Activated CD4-positive, alpha-beta T cell treated with anti-CD3 and anti-CD28 coated beads for 24 hours (primary cell): ENCODE data around the gene ASL.
"Not testable (repeated sequence)": the region's sequence is repeated elsewhere in the genome, so short reads cannot be mapped to it uniquely, and the experiment has no call there.

Source experiments
- DNase-seq, 2 donors: peaks; one replicate each; pipeline ENCODE4 v3.0.0-alpha.2; 2020; ENCODE audit warnings: low read depth in 2 of 2

ASL gene

DNA sequence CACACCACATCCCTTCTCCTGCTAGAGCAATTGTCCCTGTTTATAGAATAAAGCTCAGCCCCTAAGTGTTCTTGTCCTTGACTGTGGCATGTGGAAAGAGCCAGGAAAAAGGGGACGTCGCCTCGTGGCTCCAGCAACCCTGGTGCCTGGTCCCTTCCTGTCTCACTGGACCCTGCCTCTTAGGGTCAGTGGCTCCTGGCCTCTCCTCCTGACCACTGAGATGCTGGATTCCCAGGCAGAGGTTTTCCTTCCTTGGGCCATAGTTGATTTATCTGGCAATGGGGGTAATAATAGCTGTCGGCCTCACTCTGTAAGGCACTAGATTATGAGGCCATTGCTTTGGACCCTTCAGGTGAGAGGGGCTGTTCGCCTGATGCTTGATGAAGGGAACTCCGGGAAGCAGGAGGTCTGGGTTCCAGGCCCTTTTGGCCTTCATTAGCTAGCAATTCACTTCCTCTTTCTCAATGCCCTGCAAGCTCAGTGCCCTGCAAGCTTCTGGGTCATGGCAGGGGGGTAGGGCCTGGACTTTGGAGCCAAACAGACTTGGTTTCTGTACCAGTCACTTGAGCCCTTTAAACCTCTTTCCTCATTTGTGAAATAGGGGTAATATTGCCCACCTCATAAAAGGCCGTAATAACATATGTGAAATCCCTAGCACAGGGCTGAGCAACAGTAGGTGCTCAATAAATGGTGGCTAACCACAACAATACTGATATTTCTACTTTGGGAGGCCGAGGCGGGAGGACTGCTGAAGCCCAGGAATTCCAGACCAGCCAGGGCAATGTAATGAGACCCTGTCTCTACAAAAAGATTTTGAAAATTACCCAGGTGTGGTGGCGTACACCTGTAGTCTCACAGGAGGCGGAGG lies 1.1 kb downstream of the ASL start:
- no peak for DNase-seq

DNA sequence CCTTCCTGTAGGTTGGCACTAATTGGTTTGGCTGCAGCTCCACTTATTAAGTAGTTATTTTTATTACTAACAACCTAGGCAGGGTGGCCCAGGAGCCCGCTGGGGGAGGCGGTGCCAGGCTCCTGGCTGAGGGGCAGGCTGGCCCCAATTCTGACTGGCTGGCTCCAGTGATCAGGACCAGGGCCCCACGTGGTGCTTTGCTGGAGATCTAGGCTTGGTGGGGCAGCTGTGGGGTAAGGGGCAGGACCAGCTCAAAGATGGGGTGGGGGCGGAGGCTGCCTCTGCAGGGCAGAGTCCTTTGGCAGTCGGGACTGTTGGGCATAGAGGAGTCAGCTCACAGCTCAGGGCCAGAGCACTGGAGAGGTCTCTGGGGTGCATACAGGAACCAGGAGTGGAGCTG lies 2.4 kb downstream of the ASL start:
- no peak for DNase-seq

DNA sequence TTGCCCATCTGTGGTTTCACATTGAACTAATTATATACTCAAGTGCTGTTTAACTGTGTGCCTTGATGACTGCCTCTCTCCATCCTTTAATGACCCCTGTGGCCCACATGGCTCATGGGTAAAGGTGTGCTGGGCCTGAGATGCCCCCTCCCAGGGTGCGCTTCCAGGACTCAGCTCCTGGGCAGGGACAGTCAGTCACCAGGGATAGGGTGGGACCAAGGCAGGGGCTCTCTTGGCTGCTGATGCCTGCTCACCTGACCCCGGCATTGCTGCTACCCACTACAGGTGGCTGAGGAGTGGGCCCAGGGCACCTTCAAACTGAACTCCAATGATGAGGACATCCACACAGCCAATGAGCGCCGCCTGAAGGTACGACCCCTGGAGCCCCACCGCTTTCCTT lies 6.5 kb downstream of the ASL start:
- no peak for DNase-seq

DNA sequence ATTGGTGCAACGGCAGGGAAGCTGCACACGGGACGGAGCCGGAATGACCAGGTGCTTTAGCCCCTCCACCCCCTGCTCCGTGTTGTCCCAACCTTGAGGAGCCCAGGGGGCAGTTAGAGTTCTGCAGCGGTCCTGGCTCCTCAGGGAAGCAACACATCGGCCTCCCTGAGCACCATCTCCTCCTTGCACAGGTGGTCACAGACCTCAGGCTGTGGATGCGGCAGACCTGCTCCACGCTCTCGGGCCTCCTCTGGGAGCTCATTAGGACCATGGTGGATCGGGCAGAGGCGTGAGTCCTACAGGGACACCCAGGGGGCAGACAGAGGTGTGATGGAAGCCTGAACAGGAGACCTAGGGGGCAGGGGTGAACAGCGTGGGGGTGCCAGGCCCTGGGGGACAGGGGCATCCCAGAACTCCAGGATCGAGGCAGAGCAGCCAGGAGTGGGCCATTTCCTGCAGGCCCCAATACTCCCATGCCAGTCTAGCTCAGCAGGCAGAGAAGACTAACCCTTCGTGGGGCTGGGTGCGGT lies 7.3 kb downstream of the ASL start:
- no peak for DNase-seq

DNA sequence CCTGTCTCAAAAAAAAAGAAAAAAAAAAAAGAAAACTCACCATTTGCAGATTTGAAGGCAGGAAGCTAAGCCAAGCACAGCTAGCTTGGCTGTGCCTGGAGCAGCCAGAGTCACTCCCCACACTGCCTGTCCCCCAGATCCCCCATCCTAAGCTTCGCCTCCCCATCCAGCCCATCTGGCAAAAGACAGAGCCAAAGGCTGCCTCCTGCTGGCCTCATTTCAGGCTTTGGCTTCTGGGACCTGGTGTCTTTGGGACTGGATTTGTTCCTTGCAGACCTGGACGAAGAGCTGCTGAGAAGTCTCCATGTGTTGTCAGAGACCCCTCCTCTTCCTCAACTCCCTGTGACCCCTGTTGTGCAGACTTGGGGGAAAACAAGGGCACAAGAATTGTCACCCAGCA lies 8.1 kb downstream of the ASL start:
- no peak for DNase-seq

DNA sequence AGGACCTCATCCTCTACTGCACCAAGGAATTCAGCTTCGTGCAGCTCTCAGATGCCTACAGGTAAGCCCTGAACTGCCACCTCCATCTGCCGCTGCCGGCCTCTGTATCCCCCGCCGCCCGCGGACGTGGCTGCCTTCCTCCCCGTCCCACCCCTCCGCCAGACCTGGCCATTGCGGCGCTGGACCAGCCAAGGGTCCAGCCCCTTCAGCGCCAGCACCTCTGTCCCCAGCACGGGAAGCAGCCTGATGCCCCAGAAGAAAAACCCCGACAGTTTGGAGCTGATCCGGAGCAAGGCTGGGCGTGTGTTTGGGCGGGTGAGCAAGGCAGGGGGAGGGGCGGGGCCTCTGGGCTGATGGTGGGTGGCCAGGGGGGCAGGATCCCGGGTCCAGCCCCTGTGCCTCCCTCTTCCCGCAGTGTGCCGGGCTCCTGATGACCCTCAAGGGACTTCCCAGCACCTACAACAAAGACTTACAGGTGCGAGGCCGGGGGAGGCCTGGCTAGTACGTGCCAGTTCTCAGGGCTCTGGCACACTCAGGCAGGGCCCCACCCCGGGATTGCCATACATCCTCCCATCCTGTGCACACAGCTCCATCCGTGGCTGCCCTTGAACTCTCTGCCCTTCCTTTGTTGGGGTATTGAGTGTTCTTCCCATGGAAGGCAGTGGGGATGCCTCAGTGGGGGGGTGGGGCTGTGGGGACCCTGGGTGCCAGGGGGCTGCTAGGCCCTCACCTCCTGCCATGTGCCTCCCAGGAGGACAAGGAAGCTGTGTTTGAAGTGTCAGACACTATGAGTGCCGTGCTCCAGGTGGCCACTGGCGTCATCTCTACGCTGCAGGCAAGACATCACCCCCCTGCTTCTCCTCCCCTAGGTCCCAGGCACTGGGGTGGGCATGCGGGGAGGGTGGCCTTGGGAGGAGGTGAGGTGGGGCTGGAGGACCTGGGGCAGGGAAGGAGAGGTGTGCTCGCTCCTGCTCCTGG lies 13.5 kb downstream of the ASL start:
- no peak for DNase-seq

DNA sequence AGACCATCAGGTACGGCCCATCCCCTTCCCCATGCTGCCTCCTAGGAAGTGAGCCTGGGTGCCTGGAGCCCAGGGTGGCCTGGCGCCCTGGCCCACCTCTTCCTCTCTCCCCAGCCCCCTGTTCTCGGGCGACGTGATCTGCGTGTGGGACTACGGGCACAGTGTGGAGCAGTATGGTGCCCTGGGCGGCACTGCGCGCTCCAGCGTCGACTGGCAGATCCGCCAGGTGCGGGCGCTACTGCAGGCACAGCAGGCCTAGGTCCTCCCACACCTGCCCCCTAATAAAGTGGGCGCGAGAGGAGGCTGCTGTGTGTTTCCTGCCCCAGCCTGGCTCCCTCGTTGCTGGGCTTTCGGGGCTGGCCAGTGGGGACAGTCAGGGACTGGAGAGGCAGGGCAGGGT lies 17.0 kb downstream of the ASL start:
- DNase-seq, result no peak

DNA sequence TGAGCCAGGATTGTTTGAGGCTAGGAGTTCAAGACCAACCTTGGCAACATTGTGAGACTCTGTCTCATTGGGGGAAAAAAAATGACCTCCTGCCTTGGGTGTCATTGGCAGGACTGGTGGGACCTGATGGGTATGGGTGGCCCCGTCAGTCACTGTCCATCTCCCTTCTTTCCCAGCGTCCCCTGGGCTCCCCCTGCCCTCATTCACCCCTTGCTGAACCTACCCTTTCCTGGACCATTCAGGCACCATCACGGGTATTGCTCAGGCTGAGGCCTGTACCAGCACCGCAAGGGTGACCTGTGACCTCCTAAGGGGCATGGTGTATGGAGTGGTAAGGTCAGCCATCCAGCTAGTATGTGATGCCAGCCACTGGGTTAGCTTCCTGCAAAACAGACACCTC lies 19.4 kb downstream of the ASL start:
- no peak for DNase-seq

DNA sequence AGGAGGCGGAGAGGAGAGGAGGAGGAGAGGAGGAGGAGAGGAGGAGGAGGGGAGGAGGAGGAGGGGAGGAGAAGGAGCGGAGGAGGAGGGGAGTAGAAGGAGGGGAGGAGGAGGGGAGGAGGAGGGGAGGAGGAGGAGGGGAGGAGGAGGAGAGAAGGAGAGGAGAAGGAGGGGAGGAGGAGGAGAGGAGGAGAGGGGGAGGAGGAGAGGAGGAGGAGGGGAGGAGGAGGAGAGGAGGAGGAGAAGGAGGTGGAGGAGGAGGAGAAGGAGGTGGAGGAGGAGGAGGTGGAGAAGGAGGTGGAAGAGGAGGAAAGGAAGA lies 23.6 kb downstream of the ASL start:
- no peak for DNase-seq

DNA sequence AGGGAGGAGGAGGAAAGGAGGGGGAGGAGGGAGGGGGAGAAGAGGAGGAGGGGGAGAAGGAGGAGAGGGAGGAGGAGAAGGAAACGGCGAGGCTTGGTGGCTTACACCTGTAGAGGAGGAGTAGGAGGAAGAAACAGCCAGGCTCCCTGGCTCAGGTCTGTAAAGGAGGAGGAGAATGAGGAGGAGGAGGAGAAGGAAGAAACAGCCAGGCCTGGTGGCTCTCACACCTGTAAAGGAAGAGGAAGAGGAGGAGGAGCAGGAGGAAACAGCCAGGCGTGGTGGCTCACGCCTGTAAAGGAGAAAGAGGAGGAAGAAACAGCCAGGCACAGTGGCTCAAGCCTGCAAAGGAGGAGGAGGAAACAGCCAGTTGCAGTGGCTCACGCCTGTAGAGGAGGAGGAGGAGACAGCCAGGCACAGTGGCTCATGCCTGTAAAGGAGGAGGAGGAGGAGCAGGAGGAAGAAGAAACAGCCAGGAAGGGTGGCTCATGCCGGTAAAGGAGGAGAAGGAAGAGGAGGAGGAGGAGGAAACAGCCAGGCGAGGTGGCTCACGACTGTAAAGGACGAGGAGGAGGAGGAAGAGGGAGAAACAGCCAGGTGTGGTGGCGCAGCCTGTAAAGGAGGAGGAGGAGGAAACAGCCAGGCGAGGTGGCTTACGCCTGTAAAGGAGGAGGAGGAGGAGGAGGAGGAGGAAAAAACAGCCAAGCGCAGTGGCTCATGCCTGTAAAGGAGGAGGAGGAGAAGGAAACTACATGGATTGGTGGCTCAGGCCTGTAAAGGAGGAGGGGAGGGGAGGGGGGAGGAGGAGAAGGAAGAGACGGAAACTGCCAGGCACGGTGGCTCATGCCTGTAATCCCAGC lies 24.2 kb downstream of the ASL start:
- peak in 1 of 2 donors; percentile 4 for DNase-seq

DNA sequence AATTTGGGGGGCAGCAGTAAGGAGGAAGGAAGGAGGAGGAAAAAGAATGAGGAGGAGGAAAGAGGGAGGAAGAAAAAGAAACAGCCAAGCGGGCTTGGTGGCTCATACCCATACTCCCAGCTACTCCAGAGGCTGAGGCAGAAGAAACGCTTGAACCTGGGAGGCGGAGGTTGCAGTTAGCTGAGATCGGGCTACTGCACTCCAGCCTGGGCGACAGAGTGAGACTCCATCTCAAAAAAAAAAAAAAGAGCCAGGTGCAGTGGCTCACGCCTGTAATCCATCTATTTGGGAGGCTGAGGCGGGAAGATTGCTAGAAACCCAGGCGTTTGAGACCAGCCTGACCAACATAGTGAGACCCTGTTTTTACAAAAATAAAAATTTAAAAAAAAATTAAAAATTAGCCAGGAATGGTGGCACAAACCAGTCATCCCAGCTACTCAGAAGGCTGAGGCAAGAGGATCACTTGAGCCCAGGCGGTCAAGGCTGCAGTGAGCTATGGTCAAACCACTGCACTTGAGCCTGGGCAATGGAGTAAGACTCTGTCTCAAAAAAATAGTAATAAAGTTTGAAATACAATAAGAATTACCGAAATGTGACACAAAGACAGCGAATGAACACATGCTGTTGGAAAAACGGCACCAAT lies 24.9 kb downstream of the ASL start:
- no peak for DNase-seq

DNA sequence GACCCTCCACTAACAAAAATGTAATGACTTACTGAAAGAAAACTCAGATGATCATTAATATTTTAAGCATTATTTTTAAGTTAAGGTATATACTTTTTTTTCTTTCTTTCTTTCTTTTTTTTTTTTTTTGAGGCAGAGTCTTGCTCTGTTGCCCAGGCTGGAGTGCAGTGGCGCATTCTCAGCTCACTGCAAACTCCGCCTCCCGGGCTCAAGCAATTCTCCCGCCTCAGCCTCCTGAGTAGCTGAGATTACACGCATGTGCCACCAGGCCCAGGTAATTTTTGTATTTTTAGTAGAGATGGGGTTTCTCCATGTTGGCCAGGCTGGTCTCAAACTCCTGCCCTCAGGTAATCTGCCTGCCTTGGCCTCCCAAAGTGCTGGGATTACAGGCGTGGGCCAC lies 26.5 kb downstream of the ASL start:
- DNase-seq, result not testable (repeated sequence)

DNA sequence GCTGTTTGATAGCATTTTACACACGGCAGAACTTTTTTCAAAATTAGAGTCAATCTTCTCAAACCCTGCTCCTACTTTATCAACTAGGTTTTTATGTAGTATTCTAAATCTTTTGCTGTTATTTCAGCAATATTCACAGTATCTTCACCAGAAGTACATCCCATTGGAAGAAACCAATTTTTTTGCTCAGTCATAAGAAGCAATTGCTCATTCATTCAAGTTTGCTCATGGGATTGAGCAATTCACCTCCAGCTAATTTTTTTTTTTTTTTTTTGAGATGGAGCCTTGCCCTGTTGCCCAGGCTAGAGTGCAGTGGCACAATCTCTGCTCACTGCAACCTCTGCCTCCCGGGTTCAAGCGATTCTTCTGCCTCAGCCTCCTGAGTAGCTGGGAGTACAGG lies 28.4 kb downstream of the ASL start:
- DNase-seq, result not testable (repeated sequence)

DNA sequence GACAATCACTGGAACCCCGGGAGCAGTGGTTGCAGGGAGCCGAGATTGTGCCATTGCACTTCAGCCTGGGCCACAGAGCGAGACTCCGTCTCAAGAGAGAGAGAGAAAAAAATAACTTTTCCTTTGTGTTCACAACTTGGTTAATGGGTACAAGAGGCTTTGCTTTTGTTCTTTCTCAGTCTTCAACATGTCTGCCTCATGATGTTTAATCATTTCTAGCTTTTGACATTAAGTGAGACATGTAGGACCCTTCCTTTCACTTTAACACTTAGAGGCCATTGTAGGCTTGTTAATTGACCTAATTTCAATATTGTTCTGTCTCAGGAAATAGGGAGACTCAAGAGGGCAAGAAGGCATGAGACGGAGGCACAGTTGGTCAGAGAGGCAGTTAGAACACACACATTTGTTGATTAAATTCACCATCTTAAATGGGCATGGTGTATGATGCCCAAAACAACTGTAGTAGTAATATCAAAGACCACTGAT lies 29.7 kb downstream of the ASL start:
- no peak for DNase-seq

DNA sequence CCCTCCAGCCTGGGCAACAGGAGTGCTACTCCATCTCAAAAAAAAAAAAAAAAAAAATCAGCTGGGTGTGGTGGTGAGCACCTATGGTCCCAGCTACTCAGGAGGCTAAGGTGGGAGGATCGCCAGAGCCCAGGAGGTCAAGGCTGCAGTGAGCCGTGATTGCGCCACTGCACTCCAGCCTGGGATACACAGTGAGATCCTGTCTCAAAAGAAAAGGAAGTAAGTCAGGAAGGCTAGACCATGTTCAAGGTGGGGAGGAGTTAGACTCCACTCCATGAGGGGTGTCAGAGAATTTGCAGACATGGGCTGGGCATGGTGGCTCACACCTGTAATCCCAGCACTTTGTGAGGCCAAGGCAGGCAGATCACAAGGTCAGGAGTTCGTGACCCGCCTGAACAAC lies 32.8 kb downstream of the ASL start:
- DNase-seq, result not testable (repeated sequence)

DNA sequence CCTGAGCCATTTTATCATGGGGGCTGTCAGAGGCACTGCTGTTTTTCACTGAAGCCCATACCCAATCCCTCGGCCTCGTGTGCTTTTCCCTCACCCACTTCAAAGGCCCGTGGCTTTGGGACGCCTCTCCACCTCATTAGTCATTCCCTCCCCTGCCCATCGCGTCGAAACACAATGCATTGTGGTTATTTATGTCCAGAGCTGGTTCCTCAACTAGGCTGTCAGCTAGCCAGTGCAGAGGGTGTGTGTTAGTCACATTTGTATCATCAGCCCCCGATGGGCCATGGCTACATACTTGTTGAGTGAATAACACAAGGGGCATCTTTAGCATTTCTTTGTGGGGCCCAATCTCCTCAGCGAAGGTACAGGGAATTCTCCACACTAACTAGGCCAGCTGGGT lies 35.2 kb downstream of the ASL start:
- DNase-seq, result no peak

DNA sequence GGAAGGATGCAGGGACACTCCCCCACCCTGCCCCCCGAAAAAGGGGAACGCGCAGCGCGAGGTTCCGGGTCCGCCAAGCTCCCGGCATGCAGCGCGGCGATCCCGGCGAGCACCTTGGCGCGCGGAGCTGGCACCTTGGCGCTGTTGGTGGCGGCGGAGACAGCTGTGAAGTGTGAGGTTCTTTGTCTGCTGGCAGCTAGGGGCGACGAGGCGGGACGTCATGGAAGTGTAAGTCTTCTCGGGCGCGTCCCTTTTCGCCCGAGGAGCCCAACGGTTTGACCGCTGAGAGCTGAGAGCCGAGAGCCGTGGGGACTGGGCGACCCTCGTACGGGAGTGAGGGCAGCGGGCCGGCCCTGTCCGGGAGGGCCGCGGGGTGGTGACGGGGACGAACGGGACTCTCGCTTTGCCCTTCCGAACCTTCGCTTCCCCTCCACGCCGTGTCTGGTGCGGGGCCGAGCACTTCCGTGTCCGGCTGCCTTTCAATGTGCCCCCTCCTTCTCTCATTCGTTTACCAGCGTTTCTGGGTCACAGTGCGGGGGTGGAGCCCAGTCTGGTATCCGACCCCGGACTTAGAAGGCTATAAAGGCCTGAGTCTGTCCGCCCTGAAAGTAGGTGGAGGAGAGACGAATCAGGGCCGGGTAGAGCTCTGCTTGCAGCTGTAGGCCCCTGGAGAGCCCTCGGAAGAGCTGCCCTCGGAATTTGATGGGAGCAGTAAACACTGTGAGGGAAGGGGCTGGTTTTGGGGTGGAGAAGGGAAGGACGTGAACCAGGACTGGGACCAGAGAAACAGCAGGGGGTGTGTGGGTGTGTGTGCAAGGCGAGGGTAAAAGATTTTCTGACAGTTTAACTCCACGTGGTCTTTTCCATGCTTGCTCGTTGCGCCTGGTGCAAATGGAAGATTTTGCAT lies 39.4 kb downstream of the ASL start, which contains the start of gene CRCP:
Gene CRCP, plus strand, starts transcription at position 105 of the 907 bp plus-strand sequence. Its CDS starts 116 bp downstream, at position 221.
- peak; percentile 76 to 77 for DNase-seq

DNA sequence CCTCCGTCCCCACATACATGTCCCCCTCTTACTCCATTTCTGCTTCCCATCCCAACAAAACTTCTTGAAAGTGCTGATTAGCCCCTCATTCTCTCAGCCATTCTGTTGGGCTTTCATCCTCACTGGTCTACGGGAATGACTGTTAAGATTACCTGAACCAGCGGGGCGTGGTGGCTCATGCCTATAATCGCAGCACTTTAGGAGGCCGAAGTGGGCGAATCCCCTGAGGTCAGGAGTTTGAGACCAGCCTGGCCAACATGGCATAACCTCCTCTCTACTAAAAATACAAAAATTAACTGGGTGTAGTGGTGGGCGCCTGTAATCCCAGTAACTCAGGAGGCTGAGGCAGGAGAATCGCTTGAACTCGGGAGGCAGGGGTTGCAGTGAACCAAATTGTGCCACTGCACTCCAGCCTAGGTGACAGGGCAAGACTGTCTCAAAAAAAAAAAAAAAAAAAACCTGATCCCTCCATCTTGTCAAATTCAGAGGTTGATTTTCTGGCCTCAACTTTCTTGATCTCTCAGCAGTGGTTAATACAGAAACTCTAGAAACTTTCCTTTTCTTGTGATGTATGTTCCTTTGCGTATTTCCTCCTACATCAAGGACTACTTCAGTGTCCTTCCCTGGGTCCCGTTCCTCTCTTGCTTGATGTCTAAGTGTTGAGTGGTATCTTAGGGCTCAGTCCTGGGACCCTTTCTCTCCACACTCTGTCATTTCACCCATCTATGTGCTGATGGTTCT lies 41.2 kb downstream of the ASL start:
- DNase-seq, result not testable (repeated sequence)

DNA sequence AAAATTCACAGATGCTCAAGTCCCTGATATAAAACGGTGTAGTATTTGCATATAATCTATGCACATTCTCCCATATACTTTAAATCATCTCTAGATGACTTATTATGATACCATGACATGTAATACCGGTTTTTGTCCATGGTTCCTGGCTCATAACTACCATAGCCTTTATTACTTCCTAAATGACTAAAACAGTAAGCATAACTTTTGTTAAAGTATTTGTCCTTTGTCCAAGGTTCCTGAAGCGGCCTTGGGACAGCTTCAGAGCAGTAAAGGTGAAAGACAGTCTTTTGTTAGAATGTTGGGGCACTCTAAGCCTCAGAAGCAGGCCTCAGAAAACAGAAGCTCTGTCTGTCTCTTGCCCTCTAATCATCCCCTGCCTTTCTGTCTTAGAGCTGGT lies 43.0 kb downstream of the ASL start:
- no peak for DNase-seq
